ENCODE measurements around the gene CSTPP1. TPM values are rescaled to one million over a fixed set of nuclear protein-coding genes. Genes with fewer than 3 reads are reported as not detected.

The CSTPP1 gene
- total and polyA plus RNA-seq, 2 of the 4 experiments (the other 2 are of a cell fraction), result 22.0 to 35.7 TPM

GRCh38 chr11:46947399-46948077 is 11.0 kb downstream of the CSTPP1 start:
- Histone ChIP-seq H2AK5ac (ENCODE audit: low read depth, low read length) (peak overlapping the region; percentile 25; the same call in 1 of the 2 replicates), H3K4me2 (ENCODE audit: low read depth, low read length) (no peak overlapping the region), H3K4ac (ENCODE audit: low read depth, low read length) (peak overlapping the region; percentile 68), H2AFZ (replicated peaks; ENCODE audit: low read length, poor library complexity) (no peak overlapping the region), H2AK9ac (replicated peaks; ENCODE audit: low read depth, low read length, poor library complexity) (no peak overlapping the region), H3K27ac (ENCODE audit: insufficient read depth, low read length) (peak overlapping the region; percentile 32), H3K79me1 (ENCODE audit: low read depth in 1 of 2, low read length in 2 of 2) (peaks cover 5 to 20% of the 10 kb centered on the region in 2 experiments; a peak in 2 of 4 replicates), H4K5ac (ENCODE audit: low read depth, low read length) (no peak overlapping the region), H3K9me3 (ENCODE audit: control insufficient read depth, insufficient read depth, low read length) (no peaks in the 10 kb centered on the region), H4K91ac (ENCODE audit: insufficient read depth, low read depth, low read length) (0 out of 2 replicates have a peak overlapping the region, but pooled peaks have one; percentile 6), H3K14ac (replicated peaks; ENCODE audit: low read depth, low read length) (no peak overlapping the region), H3K36me3 (ENCODE audit: control insufficient read depth, insufficient read depth, low read length) (no peaks in the 10 kb centered on the region), H3K56ac (ENCODE audit: extremely low read depth, insufficient read depth, low read length) (no peak overlapping the region), H2BK120ac (ENCODE audit: low read depth, low read length) (peak overlapping the region; percentile 43; the same call in 1 of the 2 replicates), H3K27me3 (ENCODE audit: control insufficient read depth, insufficient read depth, low read length) (no peaks in the 10 kb centered on the region), H3K4me1 (ENCODE audit: control insufficient read depth, insufficient read depth, low read length) (peaks cover 12% of the 10 kb centered on the region), H4K20me1 (ENCODE audit: insufficient read depth, low read length) (0 out of 2 replicates have a peak, but pooled peaks cover 4% of the 10 kb centered on the region), H3K9me1 (ENCODE audit: insufficient read depth, low read length) (peaks cover 16% of the 10 kb centered on the region), H2BK5ac (ENCODE audit: low read depth, low read length, poor library complexity, severe bottlenecking) (no peak overlapping the region), H2BK15ac (ENCODE audit: low read depth, low read length) (0 out of 3 replicates have a peak overlapping the region, but pooled peaks have one; percentile 31), H3K23ac (ENCODE audit: low read depth, low read length) (no peak overlapping the region), H3K18ac (ENCODE audit: low read depth, low read length) (no peak overlapping the region), H3K9ac (ENCODE audit: low read depth, low read length) (no peak overlapping the region), H3K4me3 (ENCODE audit: insufficient read depth, low read depth, low read length) (no peak overlapping the region), H2BK20ac (ENCODE audit: low read depth, low read length) (no peak overlapping the region), H4K8ac (ENCODE audit: low read depth in 2 of 2, low read length in 2 of 2) (peak overlapping the region in 1 of 2 experiments; percentile 10; a peak in 1 of 4 replicates)
- TF ChIP-seq CEBPB (IDR thresholded peaks at IDR 0.05; ENCODE audit: low read depth, low read length) (0 out of 2 replicates have a peak, but pooled peaks have one; percentile 7), RAD21 (IDR thresholded peaks at IDR 0.05; ENCODE audit: low read length) (no peak)
- intact Hi-C loops (cut with micrococcal nuclease), result no loop called here
- in situ Hi-C loops (cut with MboI; ENCODE audit: low sequenced_read_pairs), result no loop called here
- no TSS peak for BruUV-seq (replicated peaks)
- CTCF ChIA-PET, result interaction anchor here (0.7 to 2.1 kb wide), 2 partner anchors 72 to 206 kb away, joined by 3 to 6 read pairs; no protein-coding TSS in a partner anchor
- ATAC-seq (ENCODE audit: low read depth) (no peak), DNase-seq (no peak)
- dilution Hi-C loops (cut with HindIII; ENCODE audit: low sequenced_read_pairs, unreplicated experiment), result no loop called here
- WGBS, 2 experiments (ENCODE audit: extremely low coverage in 2 of 2, insufficient read length in 1 of 2), result 94% methylated on average over 2 of the region's 3 CpGs; no CpG with 5 or more reads in 1 of the 2 experiments
- POLR2A ChIA-PET (ENCODE audit: unreplicated experiment), result interaction anchor here (0.6 kb wide), 1 partner anchor 10 kb away, joined by 3 read pairs; no protein-coding TSS in a partner anchor
